Measurements from ENCODE around the gene CRX. TPM values are rescaled to one million over a fixed set of nuclear protein-coding genes. Genes with fewer than 3 reads are reported as not detected.
"Not testable (repeated sequence)": the region's sequence is repeated elsewhere in the genome, so short reads cannot be mapped to it uniquely, and the experiment has no call there.

The CRX gene
- total RNA-seq, 1 donor from 2014 or later, result not detected

- TF ChIP-seq, protein P1, sequence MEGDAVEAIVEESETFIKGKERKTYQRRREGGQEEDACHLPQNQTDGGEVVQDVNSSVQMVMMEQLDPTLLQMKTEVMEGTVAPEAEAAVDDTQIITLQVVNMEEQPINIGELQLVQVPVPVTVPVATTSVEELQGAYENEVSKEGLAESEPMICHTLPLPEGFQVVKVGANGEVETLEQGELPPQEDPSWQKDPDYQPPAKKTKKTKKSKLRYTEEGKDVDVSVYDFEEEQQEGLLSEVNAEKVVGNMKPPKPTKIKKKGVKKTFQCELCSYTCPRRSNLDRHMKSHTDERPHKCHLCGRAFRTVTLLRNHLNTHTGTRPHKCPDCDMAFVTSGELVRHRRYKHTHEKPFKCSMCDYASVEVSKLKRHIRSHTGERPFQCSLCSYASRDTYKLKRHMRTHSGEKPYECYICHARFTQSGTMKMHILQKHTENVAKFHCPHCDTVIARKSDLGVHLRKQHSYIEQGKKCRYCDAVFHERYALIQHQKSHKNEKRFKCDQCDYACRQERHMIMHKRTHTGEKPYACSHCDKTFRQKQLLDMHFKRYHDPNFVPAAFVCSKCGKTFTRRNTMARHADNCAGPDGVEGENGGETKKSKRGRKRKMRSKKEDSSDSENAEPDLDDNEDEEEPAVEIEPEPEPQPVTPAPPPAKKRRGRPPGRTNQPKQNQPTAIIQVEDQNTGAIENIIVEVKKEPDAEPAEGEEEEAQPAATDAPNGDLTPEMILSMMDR (IDR thresholded peaks at IDR 0.05), result no peak
- intact Hi-C loops (cut with DNase I), result no loop called here
- no peaks in the 10 kb centered on the region for H3K36me3 ChIP-seq
- ATAC-seq (no peak), DNase-seq (no peak)
- no peaks in the 10 kb centered on the region for H3K27me3 ChIP-seq (ENCODE audit: low read depth)
- no peaks in the 10 kb centered on the region for H3K9me3 ChIP-seq
- H3K27ac ChIP-seq, result no peak overlapping the region
- H3K4me1 ChIP-seq, result no peaks in the 10 kb centered on the region
- no peak overlapping the region for H3K4me3 ChIP-seq
These were observed 43.4 kb downstream of the CRX start for GRCh38 chr19:47865166-47865565.

GRCh38 chr19:47878906-47879305 lies 57.2 kb downstream of the CRX start:
- no peak overlapping the region for H3K27ac ChIP-seq
- H3K4me1 ChIP-seq, result no peaks in the 10 kb centered on the region
- ATAC-seq, result no peak
- H3K36me3 ChIP-seq, result no peaks in the 10 kb centered on the region
- H3K27me3 ChIP-seq (ENCODE audit: low read depth), result peaks cover 12% of the 10 kb centered on the region
- intact Hi-C loops (cut with DNase I), result no loop called here
- TF ChIP-seq, protein P1 (IDR thresholded peaks at IDR 0.05), result no peak
- H3K9me3 ChIP-seq, result no peaks in the 10 kb centered on the region
- DNase-seq, result no peak
- no peak overlapping the region for H3K4me3 ChIP-seq

- H3K27ac ChIP-seq; H3K9me3 ChIP-seq; intact Hi-C loops (cut with DNase I); H3K4me1 ChIP-seq; ATAC-seq; H3K27me3 ChIP-seq (ENCODE audit: low read depth); H3K4me3 ChIP-seq; H3K36me3 ChIP-seq: not testable (repeated sequence)
- peak; percentile 1 for DNase-seq
These were observed 57.6 kb downstream of the CRX start for GRCh38 chr19:47879385-47879784.

DNA sequence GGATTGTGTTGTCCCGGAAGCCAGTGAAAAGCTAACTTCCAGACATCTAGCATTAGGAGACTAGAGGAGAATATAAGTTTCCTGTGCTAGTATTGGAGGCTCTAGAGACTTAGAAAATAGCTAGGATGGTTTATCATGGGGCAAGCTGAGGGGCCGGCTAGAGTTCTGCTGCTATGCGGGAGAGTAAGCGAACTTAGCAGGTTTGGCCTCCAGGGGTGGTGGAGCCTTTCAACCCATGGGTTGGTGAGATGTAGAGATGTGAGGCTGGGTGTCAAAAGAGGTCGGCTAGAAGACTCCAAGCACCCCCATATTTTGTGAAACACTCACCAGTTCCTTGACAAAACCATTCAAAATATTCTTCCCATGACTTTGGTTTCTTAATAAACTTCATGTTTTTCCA lies 60.0 kb downstream of the CRX start:
- Histone ChIP-seq H3K4me1 (no peaks in the 10 kb centered on the region), H3K4me3 (no peak overlapping the region), H3K27me3 (ENCODE audit: low read depth) (no peaks in the 10 kb centered on the region), H3K27ac (no peak overlapping the region), H3K9me3 (no peaks in the 10 kb centered on the region), H3K36me3 (no peaks in the 10 kb centered on the region)
- ATAC-seq (no peak), DNase-seq (peak; percentile 15)
- TF ChIP-seq, protein P1 (IDR thresholded peaks at IDR 0.05), result no peak
- intact Hi-C loops (cut with DNase I), result no loop called here

GRCh38 chr19:47882890-47883289 lies 61.2 kb downstream of the CRX start:
- intact Hi-C loops (cut with DNase I), result no loop called here
- H3K4me3 ChIP-seq, result no peak overlapping the region
- ATAC-seq (no peak), DNase-seq (peak; percentile 13)
- H3K4me1 ChIP-seq, result no peaks in the 10 kb centered on the region
- H3K9me3 ChIP-seq, result no peaks in the 10 kb centered on the region
- no peak overlapping the region for H3K27ac ChIP-seq
- TF ChIP-seq, protein P1 (IDR thresholded peaks at IDR 0.05), result no peak
- H3K36me3 ChIP-seq, result no peaks in the 10 kb centered on the region
- peaks cover 4% of the 10 kb centered on the region for H3K27me3 ChIP-seq (ENCODE audit: low read depth)

DNA sequence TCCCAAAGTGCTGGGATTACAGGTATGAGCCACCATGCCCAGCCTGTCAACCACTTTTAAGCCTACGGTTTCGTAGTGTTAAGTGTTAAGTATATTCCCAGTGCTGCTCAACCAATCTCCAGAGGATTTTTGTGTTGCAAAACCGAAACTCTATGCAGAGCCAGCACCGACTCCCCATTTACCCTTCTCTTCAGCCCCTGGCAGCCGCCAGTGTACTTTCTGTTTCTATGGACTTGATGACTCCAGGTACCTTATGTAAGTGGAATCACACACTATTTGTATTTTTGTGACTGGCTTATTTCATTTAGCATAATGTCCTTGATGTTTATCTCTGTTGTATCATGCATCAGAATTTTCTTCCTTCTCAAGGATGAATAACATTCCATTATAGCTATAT lies 63.3 kb downstream of the CRX start:
- Histone ChIP-seq H3K4me1 (no peaks in the 10 kb centered on the region), H3K27me3 (ENCODE audit: low read depth) (peaks cover 4% of the 10 kb centered on the region), H3K36me3 (no peaks in the 10 kb centered on the region), H3K9me3 (no peaks in the 10 kb centered on the region), H3K4me3 (no peak overlapping the region), H3K27ac (no peak overlapping the region)
- DNase-seq, result peak; percentile 4
- intact Hi-C loops (cut with DNase I), result no loop called here
- TF ChIP-seq, protein P1 (IDR thresholded peaks at IDR 0.05), result no peak
- peak in 1 of 2 donors; percentile 26 for ATAC-seq

Measured in lower lobe of right lung (tissue), 2 donors.